ENCODE results near the gene CDKL2.
"Not testable (repeated sequence)": the region's sequence is repeated elsewhere in the genome, so short reads cannot be mapped to it uniquely, and the experiment has no call there.

The CDKL2 gene
- total RNA-seq = 0.47 to 1.4 (median 0.88) reads per million in 4 donors

DNA sequence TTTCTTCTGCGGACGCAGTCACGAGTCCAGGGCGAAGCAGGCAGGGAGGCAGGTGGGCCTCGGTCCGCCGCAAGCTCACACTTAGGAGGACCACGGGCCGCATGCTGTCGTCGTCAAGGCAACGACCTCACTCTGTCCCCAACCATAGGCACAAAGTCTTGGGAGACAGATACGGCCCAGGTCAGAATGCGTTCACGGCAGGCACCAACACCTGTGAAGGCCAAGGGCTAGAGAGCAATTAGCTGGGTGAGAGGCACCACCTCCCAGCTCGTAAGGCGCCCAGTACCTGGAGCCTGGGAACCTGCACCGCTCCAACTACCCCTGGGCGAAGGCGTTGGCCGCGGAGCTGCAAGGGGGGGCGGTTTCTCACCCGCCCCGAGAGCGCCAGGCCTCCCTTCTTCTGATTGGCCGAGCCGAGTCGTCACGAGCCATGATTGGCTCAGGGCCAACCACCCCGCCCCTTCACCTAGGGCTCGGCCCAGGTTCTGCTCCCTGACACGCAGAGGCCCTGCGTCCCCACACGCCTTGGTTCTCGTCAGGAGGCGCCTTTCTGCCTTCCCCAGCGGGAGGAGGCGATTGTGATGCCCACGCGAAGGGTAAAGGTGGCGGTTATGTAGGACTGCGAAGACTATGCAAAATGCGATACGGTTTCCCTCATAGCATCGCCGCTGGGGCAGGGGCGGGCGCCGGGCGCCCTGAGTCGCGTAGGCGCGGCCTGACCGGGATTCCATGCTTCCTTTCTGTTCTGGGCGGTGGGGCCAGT lies at the start of gene CDKL2:
Gene CDKL2, minus strand, starts transcription at position 355 of the 763 bp plus-strand sequence. CDS start 4,540 bp downstream, outside the sequence.
- peak; percentile 86 to 93 (median 89) for DNase-seq

DNA sequence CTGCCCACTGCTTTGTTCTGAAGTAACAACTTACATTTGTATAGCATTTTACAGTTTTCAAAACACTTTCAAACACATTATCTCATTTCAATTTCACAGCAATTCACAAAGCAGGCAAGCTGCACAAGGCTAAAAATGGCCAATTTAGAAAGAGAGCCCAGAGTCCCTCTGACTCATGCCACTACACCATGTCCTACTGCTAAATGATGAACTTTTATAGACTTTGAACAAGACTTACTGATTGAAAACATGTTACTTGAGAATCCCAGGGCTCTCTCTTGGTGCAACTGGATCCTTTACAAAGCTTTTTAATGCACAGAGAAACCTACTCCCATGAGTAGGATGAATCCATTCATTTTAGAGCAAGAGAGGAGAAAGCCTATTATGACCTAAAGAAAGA lies 48.6 kb upstream of the CDKL2 start:
- no peak for DNase-seq

DNA sequence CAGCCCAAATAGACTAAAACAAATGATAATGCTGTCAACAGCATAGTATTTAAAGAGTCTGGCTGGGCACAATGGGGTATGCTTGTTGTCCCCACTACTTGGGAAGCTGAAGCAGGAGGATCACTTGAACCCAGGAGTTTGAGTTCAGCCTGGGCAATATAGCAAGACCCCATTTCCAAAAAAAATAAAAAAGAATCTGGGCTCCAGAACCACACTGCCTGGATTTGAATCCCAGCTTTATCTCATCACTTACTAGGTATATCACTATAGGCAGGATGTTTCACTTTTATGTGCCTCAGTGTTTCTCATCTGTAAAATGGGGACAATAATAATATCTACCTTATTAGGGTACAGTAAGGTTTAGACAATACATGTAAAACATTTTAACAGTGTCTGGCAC lies 48.1 kb upstream of the CDKL2 start:
- DNase-seq = no peak

DNA sequence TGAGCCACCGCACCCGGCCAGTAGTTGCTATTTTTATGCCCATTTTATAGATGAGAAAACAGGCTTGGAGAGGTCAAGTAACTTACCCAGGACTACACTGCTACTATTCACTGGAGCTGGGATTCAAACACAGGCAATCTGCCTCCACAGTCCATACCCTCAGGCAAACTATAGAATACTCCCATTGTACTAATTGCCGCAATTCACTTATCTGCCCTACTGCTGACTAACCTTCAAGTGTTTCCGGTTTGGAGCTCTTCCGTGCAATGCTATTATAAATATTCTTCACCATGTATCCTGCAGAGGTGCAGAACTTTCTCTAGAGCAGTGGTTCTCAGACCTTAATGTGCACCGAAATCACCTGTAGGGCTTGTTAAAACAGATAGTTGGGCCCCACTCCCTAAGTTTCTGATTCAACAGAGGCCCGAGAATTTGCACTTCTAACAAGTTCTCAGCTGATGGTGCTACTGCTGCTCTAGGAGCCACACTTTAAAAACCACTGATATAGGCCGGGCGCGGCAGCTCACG lies 44.7 kb upstream of the CDKL2 start:
- no peak for DNase-seq

DNA sequence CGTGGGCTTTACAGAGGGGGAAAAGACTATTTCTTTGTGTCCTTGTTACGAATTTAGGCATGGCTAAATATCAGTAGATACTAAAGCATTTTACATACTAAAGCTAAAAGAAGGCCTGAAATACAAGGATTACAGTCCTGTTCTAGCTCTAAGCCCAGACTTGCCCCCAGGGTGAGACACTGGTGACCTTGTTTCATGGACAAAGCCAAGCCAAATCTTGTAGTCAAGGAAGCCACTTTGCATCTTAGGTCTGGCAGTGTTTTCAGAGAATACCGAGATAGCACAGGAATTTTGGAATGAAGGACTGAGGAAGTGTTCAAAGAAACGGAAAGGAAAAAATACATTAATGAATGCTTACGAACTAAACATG lies 43.6 kb upstream of the CDKL2 start:
- DNase-seq = no peak

DNA sequence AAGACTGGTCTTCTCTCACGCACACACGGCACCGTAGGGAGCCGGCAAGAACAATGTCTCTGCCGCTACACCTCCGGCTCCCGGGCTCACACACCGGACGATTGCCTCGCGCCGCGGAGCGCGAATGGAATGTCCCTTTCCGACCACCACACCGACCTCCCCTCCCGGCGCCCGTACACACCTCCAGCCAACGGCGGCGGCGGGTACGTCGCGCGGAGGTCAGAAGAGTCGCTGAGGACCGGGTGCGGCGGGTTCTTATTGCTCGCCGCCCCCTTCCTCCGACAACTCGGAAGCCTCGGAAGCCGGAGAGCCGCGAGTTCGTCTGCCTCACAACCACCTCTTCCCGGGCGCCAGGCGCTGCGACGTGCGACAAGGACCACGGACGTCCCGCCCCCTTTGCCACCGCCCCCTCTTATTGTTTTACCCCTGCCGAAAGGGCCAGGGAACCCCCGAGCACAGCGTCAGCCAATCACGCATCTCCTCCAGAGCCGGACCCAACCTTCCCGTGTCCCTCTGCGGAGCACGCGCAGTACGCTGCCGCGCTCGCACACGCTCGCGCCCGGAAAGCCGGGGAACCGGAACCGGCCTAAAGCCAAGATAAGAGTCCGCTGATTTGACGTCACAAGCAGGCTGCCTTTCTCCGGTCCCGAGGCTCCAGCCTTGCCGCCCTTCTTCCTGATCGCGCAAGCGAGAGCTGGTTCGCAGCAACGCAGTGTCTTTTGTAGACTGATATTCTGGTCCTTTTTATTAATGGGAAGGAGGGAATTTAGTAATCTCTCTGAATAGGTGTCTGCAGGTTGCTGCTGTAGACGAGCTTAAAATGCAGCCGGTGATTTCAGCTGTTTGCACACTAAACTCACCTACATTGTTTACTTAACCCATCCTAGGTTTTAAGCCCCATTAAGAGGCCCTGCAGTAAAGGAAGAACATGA lies 43.0 kb upstream of the CDKL2 start, which contains the start of gene G3BP2:
Gene G3BP2, minus strand, starts transcription at position 385 of the 932 bp plus-strand sequence. CDS start 11,386 bp downstream, outside the sequence.
- peak; percentile 96 to 99 (median 97) for DNase-seq

DNA sequence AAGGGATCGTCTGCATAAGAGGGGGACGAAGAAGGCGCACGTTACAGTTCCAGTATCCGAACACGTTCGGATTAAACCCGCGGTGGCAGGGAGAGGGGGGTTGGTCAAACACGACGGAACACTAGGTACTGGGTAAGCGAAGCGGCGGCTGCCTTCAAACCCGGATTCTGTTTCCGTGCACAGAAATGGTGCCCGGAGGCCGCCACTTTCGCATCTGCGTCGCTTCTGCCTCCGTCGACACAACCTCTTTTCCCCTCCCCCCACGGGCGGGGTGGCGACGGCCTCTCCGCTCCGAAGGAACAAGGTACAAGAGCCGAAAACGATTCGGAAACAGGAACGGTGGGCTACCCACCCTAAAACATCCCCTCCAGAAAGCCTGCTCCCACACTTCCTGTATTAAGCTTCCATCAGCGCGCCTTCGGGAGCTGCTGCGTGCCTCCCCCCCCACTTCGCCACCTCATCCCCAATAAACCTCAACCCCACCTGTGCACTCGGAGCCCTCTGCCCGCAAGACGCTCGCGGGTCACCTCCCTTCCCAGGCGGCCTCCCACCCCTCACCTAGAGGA lies 42.2 kb upstream of the CDKL2 start:
- peak; percentile 60 to 84 (median 73) for DNase-seq

DNA sequence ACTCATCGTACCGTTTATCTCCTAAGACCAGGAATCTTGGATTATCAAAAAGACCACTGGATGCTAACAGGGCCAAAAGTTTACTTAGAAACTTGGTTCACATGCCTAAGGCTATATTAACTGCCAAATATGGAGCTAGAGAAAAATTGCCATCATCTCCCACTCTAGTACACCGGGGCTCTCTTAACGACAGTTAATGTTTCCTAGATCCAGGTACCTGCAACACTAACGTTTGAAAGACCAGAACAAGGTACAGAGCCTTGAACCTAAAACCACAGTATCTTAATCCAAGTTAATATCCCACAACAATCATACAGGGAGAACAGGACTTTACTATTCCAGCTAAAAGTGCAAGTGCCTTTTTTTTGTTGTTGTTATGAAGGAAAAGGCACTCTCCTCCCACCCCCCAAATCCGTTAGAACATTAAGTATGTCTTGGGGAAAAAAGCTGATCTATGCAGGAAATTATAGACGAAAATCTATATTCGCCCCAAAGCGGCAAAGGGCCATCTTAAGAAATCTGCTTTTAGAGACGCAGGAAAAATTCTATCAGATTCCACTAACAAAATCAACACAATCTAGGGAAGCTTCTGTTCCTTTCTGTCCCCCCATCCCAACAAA lies 41.6 kb upstream of the CDKL2 start:
- DNase-seq = no peak

DNA sequence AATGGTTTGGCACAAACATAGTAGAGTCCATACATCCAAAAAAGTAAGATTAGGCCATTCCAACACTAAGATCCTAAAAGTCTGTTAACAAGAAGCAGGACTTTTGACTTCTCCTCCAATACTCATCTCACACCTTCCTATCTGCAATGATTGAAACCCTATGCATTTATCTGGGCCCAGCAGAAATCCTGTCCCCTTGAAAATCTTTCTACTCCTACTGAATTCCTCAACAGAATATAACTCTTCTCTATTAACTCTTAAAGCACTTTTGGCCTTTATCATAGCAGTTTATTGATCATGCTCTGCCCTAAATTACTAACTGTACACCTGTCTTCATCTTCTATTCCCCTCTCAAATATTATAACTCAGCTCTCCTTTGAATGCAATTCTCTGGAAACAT lies 38.3 kb upstream of the CDKL2 start:
- no peak for DNase-seq

DNA sequence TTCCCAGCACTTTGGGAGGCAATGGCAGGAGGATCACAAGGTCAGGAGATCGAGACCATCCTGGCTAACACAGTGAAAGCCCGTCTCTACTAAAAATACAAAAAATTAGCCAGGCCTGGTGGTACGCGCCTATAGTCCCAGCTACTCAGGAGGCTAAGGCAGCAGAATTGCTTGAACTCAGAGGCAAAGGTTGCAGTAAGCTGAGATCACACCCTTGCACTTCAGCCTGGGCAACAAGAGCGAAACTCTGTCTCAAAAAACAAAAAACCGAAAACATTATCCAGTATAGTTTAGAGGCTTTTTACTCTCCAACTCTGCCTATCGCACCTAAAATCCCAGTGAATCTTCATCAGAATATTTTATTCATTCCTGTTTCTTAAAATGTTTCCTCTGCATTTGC lies 37.3 kb upstream of the CDKL2 start:
- not testable (repeated sequence) for DNase-seq

DNA sequence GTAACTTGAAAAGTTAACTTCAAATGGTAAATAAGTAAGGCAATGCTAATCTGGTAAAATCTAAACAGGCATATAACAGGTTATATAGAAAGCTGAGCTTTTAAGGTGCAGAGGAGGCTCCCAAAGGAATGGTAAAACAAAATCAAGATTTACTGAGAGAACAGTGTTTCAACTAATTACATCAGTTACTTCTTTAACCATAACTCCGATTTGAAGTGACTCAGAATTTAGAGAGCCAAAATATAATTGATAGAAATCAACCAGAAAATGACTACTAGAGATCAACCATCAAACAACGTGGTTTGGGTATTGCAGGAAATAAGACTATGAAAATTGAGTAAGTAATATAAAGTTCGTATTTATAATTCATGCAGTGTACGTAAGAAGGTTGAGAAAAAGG lies 36.0 kb upstream of the CDKL2 start:
- no peak for DNase-seq

DNA sequence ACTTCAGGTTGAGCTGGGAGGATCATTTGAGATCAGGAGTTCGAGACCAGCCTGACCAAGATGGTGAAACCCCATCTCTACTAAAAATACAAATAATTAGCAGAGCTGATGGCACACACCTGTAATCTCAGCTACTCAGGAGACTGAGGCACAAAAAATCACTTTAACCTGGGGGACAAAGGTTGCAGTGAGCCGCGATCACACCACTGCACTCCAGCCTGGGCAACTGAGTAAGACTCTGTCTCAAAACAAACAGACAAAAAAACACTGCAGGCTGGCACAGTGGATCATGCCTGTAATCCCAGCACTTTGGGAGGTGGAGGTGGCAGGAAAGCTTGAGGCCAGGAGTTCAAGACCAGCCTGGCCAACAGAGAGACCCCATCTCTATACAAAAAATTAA lies 34.3 kb upstream of the CDKL2 start:
- not testable (repeated sequence) for DNase-seq

DNA sequence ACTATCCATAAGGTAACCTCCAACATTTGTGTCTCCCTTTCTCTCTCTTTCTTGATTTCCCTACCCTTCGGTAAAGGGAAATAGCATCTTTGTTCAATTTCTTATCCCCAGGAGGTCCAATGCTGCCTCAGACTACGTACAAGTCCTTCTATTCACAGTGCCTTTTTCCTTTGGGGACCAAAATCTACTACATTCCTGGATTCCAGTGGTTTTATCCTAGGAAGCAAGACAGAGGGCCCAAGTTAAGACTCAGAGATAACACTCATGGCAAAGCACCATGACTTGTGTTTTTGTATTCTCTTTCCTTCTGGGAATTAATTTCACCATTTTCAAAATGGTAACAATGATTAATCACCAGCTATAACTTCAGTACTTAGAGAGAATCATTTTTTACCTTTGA lies 32.3 kb upstream of the CDKL2 start:
- no peak for DNase-seq

DNA sequence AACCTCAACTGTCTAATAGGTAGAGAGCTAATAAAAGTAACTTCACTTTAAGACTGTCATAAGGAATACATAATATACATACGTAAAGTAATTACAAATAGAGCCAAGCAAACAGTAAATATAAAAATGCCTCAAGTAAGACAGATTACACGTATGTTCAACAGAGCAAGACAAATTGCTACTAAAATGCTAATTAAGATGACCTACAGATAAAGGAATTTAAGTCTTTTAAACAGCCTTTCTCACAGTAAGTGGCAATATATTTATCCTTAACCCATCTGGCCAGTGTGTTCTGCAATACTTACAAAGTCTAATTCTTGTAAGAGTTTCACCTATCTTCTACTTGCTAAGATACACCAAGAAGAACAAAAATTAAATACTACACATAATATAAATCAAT lies 30.2 kb upstream of the CDKL2 start:
- DNase-seq = no peak

DNA sequence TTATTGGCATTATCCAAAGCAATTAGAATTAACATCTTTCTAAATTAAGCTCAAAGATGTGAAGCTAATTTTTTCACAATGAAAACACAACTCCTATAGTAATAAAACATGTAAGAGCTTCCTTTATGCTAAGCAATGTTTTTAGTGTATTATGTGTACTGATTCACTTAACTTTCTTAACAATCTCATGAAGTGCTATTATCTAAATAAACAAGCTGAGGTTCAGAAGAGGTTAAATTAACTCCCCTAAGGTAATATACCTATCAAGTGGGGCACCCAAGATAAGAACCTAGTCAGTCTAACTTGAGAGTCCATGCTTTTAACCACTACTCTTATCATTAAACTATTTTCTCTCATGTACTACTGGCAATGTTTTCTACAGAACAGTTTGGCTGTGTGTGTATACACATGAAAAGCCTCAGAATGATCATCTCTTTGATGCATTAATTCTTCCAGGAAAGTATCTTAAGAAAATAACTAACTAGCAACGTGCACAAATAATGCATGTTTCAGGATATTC lies 29.2 kb upstream of the CDKL2 start:
- DNase-seq = no peak

DNA sequence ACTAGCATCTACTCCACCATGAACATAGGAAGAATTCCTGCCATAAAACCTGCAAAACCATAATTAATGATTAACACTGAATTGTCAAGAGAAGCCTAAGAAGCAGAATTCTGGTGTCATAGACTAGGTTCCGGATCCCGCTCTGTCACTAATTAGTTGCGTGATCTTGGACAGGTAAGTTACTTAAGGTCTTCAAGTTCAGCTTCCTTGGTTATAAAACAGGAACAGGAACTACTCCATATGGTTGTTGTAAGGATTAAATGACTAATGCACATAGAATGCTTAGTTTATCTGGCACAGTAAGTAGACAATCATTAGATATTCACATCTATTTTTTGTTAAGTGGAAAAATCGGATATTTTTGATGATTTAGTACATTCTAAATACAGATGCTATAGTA lies 28.5 kb upstream of the CDKL2 start:
- no peak for DNase-seq

DNA sequence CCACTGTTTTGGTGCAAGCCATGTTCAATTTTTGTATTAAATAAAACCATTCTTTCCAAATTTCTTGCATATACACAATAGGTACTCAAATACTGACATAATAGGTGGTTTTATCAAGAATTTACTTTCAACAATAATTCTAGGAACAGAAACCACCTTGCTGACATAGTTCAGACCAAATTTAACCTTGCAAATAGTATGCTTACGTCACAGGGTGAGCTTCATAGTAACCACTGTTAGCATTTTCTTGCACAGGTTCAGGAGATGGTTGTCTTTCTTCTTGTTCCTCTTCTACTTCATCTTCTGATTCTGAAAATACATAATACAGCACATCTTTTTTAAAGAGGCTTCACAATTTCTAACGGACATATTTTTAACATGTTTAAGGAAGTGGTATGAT lies 25.2 kb upstream of the CDKL2 start:
- peak in 1 of 5 donors; percentile 88 for DNase-seq

DNA sequence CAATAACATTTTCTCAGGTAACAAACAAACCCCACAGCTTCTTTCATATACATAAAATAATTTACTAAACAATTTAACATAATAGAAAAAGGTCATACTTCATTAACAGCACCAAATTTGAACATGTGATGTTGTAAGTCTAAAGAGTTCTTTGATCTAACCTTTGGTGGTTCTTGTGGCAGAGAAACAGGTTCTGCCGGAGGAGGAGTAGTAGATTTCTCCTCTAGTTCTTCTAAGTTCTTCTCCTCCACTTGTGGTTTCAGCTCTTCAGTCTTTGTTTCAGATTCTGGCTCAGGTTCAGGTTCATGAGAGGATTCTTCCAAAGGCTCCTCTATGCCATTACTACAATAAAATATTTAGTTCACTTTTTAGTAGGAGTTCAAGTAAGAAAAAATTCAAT lies 24.6 kb upstream of the CDKL2 start:
- DNase-seq = peak in 1 of 5 donors; percentile 62

DNA sequence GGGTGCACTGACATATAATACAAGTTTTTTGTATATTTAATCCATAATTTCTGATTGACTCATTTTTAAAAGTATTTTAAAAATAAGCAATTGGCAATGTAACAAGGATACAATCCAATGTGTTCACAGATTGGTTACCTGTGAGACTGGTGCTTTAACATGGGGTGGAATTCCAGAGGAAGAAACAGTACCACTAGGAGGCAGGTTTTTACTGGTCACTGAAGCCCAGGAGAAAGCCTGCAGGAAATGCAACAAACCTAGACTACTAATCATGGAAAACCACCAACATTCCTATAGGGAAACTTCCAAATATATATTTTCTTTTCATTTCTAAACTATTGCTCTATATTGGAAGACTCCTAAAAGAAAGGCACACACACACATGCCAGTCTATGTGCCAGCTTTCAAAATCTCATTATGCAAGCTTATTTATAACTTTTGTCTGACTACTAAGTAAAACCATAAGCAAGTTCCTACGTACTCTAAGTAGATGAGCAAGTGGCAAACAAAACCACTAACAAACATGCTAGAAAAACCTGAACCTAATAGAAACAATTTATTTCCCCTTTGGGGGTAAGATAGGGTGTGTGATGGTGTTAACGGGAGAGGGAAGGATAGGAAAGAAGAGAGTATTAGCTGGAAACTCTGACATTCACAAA lies 23.6 kb upstream of the CDKL2 start:
- no peak for DNase-seq

DNA sequence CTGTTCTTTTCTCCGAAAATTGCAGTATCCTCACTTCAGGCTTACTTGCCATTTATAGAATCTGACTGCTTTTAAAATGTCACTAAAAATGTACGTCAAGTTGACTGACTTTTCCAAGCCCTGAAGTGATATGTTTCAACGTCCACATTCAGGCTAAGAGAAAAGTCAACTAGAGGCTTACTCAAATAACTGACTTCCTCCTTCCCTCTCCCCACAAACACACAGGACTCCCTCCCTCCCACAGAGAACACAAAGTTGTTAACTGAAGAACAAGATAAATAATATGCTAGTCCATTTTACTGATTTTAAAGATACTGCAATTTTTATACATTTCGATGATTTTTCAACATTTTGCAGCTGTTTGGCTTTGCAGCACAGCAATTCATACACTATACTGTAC lies 13.8 kb upstream of the CDKL2 start:
- DNase-seq = no peak

DNA sequence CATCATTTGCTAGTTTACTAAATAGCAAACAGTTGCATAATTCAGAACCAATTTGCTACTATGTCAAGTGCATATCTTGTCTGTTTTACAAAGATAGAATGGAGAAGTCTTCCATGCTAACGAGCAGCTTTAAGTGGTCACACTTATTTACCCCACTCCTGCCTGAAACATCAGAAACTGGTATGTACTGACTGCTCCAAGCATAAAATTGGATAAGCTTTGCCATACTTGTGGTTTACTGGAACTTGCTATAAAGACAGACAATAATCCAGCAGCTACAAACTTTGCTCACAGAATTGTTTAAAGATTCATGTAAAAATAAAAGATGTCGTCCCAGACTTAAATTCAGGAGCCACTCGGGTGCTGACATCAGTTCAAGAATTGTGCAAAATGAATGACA lies 13.3 kb upstream of the CDKL2 start:
- DNase-seq = no peak
